GM23338 (cell line): Measurements from ENCODE around the gene GALNT7. TPM values are rescaled to one million over a fixed set of nuclear protein-coding genes. Genes with fewer than 3 reads are reported as not detected.

Experiments
- ATAC-seq: fragments of 200-7000 bp; cut with Tn5 transposase; 3 replicates; pipeline ENCODE4 v1.9.1; 2020
- DNase-seq: peaks from one replicate; pipeline ENCODE4 v3.0.0-alpha.2; 2015; ENCODE audit warnings: low spot score
- H2AFZ ChIP-seq: fragments of 200-600 bp; sonication (generic); 2 replicates; pipeline ENCODE4 v1.8.0; 2016; ENCODE audit warnings: antibody characterized with exemption, mild to moderate bottlenecking, moderate library complexity
- H3F3A ChIP-seq: fragments of 200-600 bp; sonication (generic); replicated peaks from 2 replicates; pipeline ENCODE4 v1.8.0; 2017; ENCODE audit warnings: antibody characterized with exemption, mixed run types, low read depth
- H3K27ac ChIP-seq: fragments of 200-600 bp; sonication (generic); 2 replicates; pipeline ENCODE4 v1.6.1; 2016; ENCODE audit warnings: low read depth
- H3K27me3 ChIP-seq: fragments of 200-600 bp; sonication (generic); 2 replicates; pipeline ENCODE4 v1.8.0; 2016; ENCODE audit warnings: mild to moderate bottlenecking, mixed run types, moderate library complexity; ENCODE audit not compliant: insufficient read depth
- H3K36me3 ChIP-seq: fragments of 200-600 bp; sonication (generic); 2 replicates; pipeline ENCODE4 v1.8.0; 2016; ENCODE audit warnings: mild to moderate bottlenecking; ENCODE audit not compliant: insufficient read depth
- H3K4me1 ChIP-seq: fragments of 200-600 bp; sonication (generic); 2 replicates; pipeline ENCODE4 v1.8.0; 2016; ENCODE audit warnings: mild to moderate bottlenecking, moderate library complexity; ENCODE audit not compliant: insufficient read depth
- H3K4me2 ChIP-seq: fragments of 200-600 bp; sonication (generic); 2 replicates; pipeline ENCODE4 v1.7.1; 2017; ENCODE audit warnings: mixed run types
- H3K4me3 ChIP-seq: fragments of 200-600 bp; sonication (generic); 2 replicates; pipeline ENCODE4 v1.6.1; 2016; ENCODE audit warnings: mixed run types
- H3K79me2 ChIP-seq: fragments of 200-600 bp; sonication (generic); replicated peaks from 2 replicates; pipeline ENCODE4 v1.8.0; 2017; ENCODE audit warnings: mild to moderate bottlenecking; ENCODE audit not compliant: insufficient read depth
- H3K9me2 ChIP-seq: fragments of 200-600 bp; sonication (generic); 2 replicates; pipeline ENCODE4 v1.8.0; 2017; ENCODE audit not compliant: insufficient read depth
- H4K20me1 ChIP-seq: fragments of 200-600 bp; sonication (generic); replicated peaks from 2 replicates; pipeline ENCODE4 v1.8.0; 2017; ENCODE audit warnings: mild to moderate bottlenecking; ENCODE audit not compliant: insufficient read depth
- H3K27ac Mint-ChIP-seq: 2 replicates; pipeline ENCODE4 v1.8.0; 2020; ENCODE audit warnings: inconsistent platforms, mild to moderate bottlenecking, moderate library complexity, mixed read lengths
- H3K27me3 Mint-ChIP-seq: 3 replicates; pipeline ENCODE4 v1.8.0; 2022; ENCODE audit warnings: low read depth, mild to moderate bottlenecking, moderate library complexity, mixed read lengths, inconsistent platforms; ENCODE audit not compliant: insufficient read depth, poor library complexity
- H3K36me3 Mint-ChIP-seq: 3 replicates; pipeline ENCODE4 v1.8.0; 2021; ENCODE audit warnings: low read depth, mild to moderate bottlenecking, inconsistent platforms, moderate library complexity, mixed read lengths
- H3K4me1 Mint-ChIP-seq: 3 replicates; pipeline ENCODE4 v1.8.0; 2020; ENCODE audit warnings: mild to moderate bottlenecking, inconsistent platforms, mixed read lengths
- H3K4me3 Mint-ChIP-seq: 3 replicates; pipeline ENCODE4 v1.8.0; 2021; ENCODE audit warnings: moderate library complexity, mild to moderate bottlenecking, inconsistent platforms, mixed read lengths
- H3K9me3 Mint-ChIP-seq: 3 replicates; pipeline ENCODE4 v1.8.0; 2020; ENCODE audit warnings: moderate library complexity, mild to moderate bottlenecking, inconsistent platforms, mixed read lengths
- CREB1 ChIP-seq: fragments of 250-450 bp; sonication (Bioruptor Pico); IDR thresholded peaks from 2 replicates; pipeline ENCODE4 v1.5.0; 2020; ENCODE audit warnings: low read depth, mild to moderate bottlenecking, moderate library complexity
- CTCF ChIP-seq, 2 experiments: fragments of 200-600 bp in 1 of 2; sonication (generic) in 1 of 2; conservative IDR thresholded peaks; 2 replicates each; pipeline versions ENCODE4 v1.5.1 to v1.6.1; 2016 to 2017; ENCODE audit warnings: antibody characterized with exemption in 2 of 2, low read depth in 2 of 2, mild to moderate bottlenecking in 2 of 2, moderate library complexity in 1 of 2
- EZH2 ChIP-seq: fragments of 200-600 bp; sonication (generic); IDR thresholded peaks from one replicate; pipeline ENCODE4 v1.8.0; 2017; ENCODE audit warnings: antibody characterized with exemption, mild to moderate bottlenecking, low read depth; ENCODE audit not compliant: unreplicated experiment
- EZH2phosphoT487 ChIP-seq: fragments of 200-600 bp; sonication (generic); IDR thresholded peaks from one replicate; pipeline ENCODE4 v1.8.1; 2018; ENCODE audit warnings: antibody characterized with exemption; ENCODE audit not compliant: unreplicated experiment
- JUNB ChIP-seq: IDR thresholded peaks from one replicate; pipeline ENCODE4 v1.6.1; 2016; ENCODE audit warnings: antibody characterized with exemption; ENCODE audit not compliant: unreplicated experiment
- NANOG ChIP-seq: IDR thresholded peaks from 2 replicates; pipeline ENCODE4 v1.6.1; 2016; ENCODE audit warnings: antibody characterized with exemption, borderline replicate concordance
- POLR2AphosphoS5 ChIP-seq: IDR thresholded peaks from 2 replicates; pipeline ENCODE4 v1.6.1; 2016; ENCODE audit warnings: antibody characterized with exemption, low read depth
- STAT1 ChIP-seq: IDR thresholded peaks from one replicate; pipeline ENCODE4 v1.6.1; 2016; ENCODE audit warnings: antibody characterized with exemption; ENCODE audit not compliant: unreplicated experiment
- ZNF114 ChIP-seq: fragments of 250-450 bp; sonication (Bioruptor Pico); IDR thresholded peaks from 2 replicates; pipeline ENCODE4 v1.5.0; 2020; ENCODE audit warnings: mild to moderate bottlenecking, moderate library complexity
- ZNF331 ChIP-seq: fragments of 250-450 bp; sonication (Bioruptor Pico); IDR thresholded peaks from 2 replicates; pipeline ENCODE4 v1.5.0; 2020; ENCODE audit warnings: low read depth, mild to moderate bottlenecking, moderate library complexity
- polyA plus RNA-seq: library from polyadenylated mRNA; unstranded; fragments of >200 nt; fragmentation: Nextera tagmentation; extraction: Ambion mirVana; gene quantifications from 2 replicates; pipeline ENCODE4 v1.2.1, GENCODE V29; 2016
- total RNA-seq: library from RNA; depleted of rRNA; stranded (reverse); fragments of >200 nt; shearing (Covaris generic); gene quantifications from 2 replicates; pipeline ENCODE4 v1.2.3, GENCODE V29; 2014
- TF ChIP-seq, protein P1 (sequence below): IDR thresholded peaks from one replicate; pipeline ENCODE4 v1.6.1; 2018; ENCODE audit warnings: antibody characterized with exemption; ENCODE audit not compliant: unreplicated experiment
- TF ChIP-seq, protein P2 (sequence below): IDR thresholded peaks from 2 replicates; pipeline ENCODE4 v1.6.1; 2016; ENCODE audit warnings: antibody characterized with exemption
- TF ChIP-seq, protein P3 (sequence below): fragments of 250-450 bp; sonication (Bioruptor Pico); IDR thresholded peaks from 2 replicates; pipeline ENCODE4 v1.5.0; 2020; ENCODE audit warnings: mild to moderate bottlenecking, moderate library complexity

Gene GALNT7
- total and polyA plus RNA-seq, 2 experiments from 2014 or later: 31.8 to 72.2 TPM

- Histone ChIP-seq H3K4me1 (peaks cover 73% of the 10 kb centered on the region), H3F3A (no peaks in the 10 kb centered on the region), H3K4me3 (no peak overlapping the region), H3K27ac (peak overlapping the region; percentile 12; the same call in 1 of the 2 replicates), H3K27me3 (no peaks in the 10 kb centered on the region), H3K36me3 (no peaks in the 10 kb centered on the region), H4K20me1 (peaks cover 10% of the 10 kb centered on the region), H3K4me2 (peak overlapping the region; percentile 44), H2AFZ (no peak overlapping the region), H3K9me2 (no peaks in the 10 kb centered on the region), H3K79me2 (peaks cover 100% of the 10 kb centered on the region)
- Mint-ChIP-seq H3K27ac (peak overlapping the region; percentile 82), H3K4me1 (peaks cover 76% of the 10 kb centered on the region), H3K27me3 (no peaks in the 10 kb centered on the region), H3K9me3 (no peaks in the 10 kb centered on the region), H3K4me3 (no peak overlapping the region), H3K36me3 (no peaks in the 10 kb centered on the region)
- DNase-seq: no peak
- ATAC-seq: no peak
- TF ChIP-seq CREB1 (CRISPR knock-in tag) (no peak), EZH2phosphoT487 (no peak), ZNF114 (CRISPR knock-in tag) (no peak), ZNF331 (CRISPR knock-in tag) (no peak), EZH2 (no peak), POLR2AphosphoS5 (no peak), CTCF (conservative IDR thresholded peaks at IDR 0.05; ENCODE audit: low read depth in 2 of 2) (no peak), NANOG (no peak), JUNB (no peak), STAT1 (no peak)
- TF ChIP-seq, protein P1, sequence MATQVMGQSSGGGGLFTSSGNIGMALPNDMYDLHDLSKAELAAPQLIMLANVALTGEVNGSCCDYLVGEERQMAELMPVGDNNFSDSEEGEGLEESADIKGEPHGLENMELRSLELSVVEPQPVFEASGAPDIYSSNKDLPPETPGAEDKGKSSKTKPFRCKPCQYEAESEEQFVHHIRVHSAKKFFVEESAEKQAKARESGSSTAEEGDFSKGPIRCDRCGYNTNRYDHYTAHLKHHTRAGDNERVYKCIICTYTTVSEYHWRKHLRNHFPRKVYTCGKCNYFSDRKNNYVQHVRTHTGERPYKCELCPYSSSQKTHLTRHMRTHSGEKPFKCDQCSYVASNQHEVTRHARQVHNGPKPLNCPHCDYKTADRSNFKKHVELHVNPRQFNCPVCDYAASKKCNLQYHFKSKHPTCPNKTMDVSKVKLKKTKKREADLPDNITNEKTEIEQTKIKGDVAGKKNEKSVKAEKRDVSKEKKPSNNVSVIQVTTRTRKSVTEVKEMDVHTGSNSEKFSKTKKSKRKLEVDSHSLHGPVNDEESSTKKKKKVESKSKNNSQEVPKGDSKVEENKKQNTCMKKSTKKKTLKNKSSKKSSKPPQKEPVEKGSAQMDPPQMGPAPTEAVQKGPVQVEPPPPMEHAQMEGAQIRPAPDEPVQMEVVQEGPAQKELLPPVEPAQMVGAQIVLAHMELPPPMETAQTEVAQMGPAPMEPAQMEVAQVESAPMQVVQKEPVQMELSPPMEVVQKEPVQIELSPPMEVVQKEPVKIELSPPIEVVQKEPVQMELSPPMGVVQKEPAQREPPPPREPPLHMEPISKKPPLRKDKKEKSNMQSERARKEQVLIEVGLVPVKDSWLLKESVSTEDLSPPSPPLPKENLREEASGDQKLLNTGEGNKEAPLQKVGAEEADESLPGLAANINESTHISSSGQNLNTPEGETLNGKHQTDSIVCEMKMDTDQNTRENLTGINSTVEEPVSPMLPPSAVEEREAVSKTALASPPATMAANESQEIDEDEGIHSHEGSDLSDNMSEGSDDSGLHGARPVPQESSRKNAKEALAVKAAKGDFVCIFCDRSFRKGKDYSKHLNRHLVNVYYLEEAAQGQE: no peak
- TF ChIP-seq, protein P2, sequence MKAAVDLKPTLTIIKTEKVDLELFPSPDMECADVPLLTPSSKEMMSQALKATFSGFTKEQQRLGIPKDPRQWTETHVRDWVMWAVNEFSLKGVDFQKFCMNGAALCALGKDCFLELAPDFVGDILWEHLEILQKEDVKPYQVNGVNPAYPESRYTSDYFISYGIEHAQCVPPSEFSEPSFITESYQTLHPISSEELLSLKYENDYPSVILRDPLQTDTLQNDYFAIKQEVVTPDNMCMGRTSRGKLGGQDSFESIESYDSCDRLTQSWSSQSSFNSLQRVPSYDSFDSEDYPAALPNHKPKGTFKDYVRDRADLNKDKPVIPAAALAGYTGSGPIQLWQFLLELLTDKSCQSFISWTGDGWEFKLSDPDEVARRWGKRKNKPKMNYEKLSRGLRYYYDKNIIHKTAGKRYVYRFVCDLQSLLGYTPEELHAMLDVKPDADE: no peak
- TF ChIP-seq, protein P3, sequence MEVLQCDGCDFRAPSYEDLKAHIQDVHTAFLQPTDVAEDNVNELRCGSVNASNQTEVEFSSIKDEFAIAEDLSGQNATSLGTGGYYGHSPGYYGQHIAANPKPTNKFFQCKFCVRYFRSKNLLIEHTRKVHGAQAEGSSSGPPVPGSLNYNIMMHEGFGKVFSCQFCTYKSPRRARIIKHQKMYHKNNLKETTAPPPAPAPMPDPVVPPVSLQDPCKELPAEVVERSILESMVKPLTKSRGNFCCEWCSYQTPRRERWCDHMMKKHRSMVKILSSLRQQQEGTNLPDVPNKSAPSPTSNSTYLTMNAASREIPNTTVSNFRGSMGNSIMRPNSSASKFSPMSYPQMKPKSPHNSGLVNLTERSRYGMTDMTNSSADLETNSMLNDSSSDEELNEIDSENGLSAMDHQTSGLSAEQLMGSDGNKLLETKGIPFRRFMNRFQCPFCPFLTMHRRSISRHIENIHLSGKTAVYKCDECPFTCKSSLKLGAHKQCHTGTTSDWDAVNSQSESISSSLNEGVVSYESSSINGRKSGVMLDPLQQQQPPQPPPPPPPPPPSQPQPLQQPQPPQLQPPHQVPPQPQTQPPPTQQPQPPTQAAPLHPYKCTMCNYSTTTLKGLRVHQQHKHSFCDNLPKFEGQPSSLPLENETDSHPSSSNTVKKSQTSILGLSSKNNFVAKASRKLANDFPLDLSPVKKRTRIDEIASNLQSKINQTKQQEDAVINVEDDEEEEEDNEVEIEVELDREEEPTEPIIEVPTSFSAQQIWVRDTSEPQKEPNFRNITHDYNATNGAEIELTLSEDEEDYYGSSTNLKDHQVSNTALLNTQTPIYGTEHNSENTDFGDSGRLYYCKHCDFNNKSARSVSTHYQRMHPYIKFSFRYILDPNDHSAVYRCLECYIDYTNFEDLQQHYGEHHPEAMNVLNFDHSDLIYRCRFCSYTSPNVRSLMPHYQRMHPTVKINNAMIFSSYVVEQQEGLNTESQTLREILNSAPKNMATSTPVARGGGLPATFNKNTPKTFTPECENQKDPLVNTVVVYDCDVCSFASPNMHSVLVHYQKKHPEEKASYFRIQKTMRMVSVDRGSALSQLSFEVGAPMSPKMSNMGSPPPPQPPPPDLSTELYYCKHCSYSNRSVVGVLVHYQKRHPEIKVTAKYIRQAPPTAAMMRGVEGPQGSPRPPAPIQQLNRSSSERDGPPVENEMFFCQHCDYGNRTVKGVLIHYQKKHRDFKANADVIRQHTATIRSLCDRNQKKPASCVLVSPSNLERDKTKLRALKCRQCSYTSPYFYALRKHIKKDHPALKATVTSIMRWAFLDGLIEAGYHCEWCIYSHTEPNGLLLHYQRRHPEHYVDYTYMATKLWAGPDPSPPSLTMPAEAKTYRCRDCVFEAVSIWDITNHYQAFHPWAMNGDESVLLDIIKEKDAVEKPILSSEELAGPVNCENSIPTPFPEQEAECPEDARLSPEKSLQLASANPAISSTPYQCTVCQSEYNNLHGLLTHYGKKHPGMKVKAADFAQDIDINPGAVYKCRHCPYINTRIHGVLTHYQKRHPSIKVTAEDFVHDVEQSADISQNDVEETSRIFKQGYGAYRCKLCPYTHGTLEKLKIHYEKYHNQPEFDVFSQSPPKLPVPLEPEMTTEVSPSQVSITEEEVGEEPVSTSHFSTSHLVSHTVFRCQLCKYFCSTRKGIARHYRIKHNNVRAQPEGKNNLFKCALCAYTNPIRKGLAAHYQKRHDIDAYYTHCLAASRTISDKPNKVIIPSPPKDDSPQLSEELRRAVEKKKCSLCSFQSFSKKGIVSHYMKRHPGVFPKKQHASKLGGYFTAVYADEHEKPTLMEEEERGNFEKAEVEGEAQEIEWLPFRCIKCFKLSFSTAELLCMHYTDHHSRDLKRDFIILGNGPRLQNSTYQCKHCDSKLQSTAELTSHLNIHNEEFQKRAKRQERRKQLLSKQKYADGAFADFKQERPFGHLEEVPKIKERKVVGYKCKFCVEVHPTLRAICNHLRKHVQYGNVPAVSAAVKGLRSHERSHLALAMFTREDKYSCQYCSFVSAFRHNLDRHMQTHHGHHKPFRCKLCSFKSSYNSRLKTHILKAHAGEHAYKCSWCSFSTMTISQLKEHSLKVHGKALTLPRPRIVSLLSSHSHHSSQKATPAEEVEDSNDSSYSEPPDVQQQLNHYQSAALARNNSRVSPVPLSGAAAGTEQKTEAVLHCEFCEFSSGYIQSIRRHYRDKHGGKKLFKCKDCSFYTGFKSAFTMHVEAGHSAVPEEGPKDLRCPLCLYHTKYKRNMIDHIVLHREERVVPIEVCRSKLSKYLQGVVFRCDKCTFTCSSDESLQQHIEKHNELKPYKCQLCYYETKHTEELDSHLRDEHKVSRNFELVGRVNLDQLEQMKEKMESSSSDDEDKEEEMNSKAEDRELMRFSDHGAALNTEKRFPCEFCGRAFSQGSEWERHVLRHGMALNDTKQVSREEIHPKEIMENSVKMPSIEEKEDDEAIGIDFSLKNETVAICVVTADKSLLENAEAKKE (CRISPR knock-in tag): no peak
These were observed 23.0 kb downstream of the GALNT7 start for GRCh38 chr4:173191623-173192041.
